Stimulated activated CD8-positive, alpha-beta memory T cell treated with anti-CD3 and anti-CD28 coated beads, Interleukin-2, amount 100 ng/mL, for 1 hour (primary cell): Measurements from ENCODE around the gene SNHG17.
"Not testable (repeated sequence)": the region's sequence is repeated elsewhere in the genome, so short reads cannot be mapped to it uniquely, and the experiment has no call there.

Experiments
- DNase-seq, 2 donors: peaks; one replicate each; pipeline ENCODE4 v3.0.0-alpha.2; 2020; ENCODE audit warnings: low read depth in 2 of 2

SNHG17 gene

DNA sequence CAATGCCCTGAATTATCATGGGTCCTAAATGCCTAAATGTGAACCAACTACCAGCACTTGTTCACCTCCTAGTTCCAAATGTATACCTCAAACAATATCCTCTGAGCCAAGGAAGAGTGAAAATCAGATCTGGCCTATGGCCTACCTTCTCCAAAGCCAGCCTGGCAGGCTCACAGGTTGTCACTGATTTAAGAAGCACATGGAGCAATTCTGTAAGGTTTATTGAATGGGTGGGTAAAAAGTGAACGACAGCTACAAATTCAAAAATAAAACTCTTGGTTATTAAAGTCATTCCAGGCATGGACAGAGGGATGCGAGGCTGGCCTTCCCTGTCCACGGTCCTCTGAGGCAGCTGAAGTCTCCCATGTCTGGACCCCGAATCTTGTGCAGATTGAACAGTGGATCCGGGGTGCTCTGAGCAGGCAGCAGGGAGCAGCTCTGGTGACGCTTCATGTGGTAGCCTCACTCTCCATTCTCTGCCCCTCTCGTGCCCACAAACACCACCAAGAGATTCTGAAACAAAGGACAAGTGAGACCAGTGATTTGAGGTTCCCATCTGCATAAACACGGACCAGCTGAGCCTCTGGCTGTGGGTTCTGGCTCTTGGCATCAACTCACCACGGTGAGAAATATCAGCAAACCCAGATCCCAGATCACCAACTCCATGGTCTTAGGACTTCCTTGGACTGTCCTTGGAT, 14.6 kb downstream of the SNHG17 start:
- DNase-seq: no peak

DNA sequence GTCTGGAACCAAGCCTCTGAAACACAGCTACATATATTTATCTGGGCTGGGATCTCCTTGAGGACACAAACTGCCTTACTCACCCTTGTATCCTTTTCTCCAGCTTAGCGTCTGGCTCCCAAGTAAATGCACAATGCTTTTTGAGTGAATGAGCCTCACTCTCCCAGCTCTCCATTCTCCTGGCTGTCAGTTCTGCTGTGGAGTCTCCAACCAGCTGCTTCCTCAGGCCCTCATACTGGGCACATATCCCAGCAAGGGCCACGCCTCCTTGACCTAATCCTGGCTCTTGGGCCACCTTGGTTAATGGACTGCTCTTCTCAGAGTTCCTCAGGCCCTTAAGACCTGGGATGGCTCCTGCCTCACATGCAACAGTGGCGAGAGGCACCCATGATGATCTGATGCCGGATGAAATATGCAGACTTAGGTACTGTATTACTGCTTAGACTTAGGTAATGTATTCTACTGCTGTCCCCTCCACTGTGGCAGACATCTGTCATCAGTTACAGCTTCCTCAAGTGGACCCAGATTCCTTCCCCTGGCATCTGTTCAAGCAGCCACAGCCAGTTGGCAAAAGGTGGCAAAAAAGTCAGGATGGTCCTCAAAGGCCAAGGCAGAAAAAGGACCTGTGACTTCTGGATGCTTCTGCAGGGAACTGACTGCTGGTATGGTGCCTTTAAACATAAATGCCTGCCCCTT, 16.5 kb downstream of the SNHG17 start:
- DNase-seq: no peak

DNA sequence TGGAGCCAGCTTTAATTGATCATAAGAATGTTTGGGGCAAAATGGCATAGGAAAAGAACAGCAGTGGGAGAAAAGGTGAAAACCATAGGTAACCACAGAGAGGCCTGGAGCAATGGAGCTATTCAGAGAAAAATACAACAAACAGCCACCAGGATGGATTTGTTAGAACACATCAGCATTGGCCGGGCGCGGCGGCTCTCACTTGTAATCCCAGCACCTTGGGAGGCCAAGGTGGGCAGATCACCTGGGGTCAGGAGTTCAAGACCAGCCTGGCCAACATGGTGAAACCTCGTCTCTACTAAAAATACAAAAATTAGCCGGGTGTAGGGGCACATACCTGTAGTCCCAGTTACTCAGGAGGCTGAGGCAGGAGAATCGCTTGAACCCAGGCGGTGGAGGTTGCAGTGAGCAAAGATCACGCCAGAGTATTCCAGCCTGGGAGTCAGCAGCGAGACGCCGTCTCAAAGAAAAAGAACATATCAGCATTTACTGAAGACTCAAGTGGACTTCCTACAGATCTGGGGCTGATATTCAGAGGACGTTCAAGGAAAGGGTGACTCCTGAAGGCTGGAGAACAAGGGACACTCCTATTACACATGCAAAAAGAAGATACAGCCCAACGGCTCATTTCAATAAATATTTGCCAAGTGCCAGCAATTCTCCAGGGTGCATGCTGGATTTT, 20.2 kb downstream of the SNHG17 start:
- no peak for DNase-seq

DNA sequence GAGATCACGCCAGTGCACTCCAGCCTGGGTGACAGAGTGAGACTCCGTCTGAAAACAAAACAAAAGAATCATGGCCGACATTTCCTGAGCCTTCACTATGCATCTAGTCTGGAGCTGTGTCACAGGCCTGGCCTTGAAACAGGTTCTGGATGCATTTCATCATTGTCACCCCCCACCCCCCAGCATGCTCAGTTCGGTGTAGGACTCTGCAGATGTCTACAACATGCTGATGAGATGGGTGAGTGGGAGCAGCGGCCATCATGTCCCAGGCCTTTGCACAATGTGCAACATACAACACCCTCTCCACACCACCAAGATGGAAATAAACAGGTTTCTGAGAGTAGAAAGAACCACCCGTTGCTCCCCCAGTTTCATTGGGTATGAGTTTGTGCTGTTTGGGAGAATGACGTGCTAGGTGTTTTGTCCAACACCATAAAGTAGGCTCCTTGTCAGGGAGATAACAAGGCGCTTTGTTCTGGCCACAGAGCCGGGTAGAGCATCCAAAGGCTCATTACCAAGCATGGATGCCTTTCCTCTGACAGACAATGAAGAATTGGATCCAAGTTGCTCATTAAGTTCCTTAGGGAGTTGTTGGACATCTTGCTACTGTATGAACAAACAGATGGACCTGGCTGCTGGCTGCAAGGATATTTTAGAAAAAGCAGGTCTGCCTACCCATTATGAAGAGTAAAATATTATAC, 22.1 kb downstream of the SNHG17 start:
- DNase-seq: no peak

DNA sequence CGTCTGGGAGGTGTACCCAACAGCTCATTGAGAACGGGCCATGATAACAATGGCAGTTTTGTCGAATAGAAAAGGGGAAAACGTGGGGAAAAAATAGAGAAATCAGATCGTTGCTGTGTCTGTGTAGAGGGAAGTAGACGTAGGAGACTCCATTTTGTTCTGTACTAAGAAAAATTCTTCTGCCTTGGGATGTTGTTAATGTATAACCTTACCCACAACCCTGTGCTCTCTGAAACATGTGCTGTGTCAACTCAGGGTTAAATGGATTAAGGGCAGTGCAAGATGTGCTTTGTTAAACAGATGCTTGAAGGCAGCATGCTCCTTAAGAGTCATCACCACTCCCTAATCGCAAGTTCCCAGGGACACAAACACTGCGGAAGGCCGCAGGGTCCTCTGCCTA, 27.3 kb downstream of the SNHG17 start:
- DNase-seq: not testable (repeated sequence)

DNA sequence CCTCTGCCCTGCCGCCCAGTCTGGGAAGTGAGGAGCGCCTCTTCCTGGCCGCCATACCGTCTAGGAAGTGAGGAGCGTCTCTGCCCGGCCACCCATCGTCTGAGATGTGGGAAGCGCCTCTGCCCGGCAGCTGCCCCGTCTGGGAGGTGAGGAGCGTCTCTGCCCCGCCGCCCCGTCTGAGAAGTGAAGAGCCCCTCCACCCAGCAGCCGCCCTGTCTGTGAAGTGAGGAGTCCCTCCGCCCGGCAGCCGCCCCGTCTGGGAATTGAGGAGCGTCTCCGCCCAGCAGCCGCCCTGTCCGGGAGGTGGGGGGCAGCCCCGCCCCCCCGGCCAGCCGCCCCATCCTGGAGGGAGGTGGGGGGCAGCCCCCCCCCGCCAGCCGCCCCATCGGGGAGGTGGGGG, 27.8 kb downstream of the SNHG17 start:
- no peak for DNase-seq

DNA sequence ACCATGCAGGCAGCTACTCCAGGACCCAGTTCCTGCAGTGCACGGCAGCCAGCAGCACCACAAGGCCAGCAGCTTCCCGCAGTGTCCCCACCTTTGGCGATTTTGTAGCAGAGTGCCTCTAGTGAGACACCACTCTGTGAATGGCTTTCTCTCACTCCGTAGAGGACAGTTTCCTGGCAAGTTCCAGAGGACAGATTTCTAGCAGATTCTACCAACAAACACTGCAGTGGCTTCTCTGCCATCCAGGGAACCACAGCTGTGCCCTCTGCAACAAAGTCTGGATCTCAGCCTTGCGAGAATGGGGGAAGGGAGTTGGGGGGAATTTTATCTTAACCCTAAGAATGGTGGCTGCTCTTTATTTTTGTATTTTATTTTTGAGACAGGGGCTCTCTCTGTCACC, 28.7 kb downstream of the SNHG17 start:
- DNase-seq: no peak

DNA sequence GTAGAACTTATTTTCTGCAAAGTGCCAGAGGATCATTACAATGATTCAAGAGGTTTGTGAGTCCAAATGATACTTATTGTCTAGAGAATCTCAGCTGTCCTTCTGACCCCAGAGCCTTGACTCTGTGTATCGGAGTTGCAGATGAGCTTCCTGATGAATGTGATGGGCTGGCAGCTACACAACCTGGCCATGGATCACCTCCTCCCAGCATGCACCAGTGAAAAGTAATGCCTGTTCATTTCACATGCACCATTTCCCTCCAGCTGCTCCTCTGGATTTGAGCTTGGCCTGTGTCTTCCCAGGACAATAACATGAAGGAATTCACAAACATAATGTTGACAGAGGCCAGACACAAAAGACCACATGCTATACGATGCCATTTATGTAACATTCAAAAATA, 30.0 kb downstream of the SNHG17 start:
- DNase-seq: no peak

DNA sequence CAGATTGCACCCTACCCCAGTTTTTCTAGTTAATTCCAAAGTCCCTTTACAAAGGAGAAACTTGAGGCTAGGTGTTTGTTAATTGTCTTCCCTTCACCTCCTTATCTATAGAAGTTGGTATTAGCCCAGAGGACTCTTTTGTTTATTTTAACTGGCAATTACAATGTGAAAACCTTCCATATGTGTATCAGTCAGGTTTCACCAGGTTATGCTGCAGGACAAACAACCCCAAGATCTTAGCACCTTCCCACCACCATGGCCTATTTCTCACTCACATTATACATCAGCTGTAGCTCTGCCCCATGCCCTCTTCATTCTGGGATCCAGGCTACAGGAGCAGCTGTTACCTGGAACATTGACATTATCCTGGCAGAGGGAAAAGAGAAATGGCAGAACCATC, 31.1 kb downstream of the SNHG17 start:
- DNase-seq: no peak

DNA sequence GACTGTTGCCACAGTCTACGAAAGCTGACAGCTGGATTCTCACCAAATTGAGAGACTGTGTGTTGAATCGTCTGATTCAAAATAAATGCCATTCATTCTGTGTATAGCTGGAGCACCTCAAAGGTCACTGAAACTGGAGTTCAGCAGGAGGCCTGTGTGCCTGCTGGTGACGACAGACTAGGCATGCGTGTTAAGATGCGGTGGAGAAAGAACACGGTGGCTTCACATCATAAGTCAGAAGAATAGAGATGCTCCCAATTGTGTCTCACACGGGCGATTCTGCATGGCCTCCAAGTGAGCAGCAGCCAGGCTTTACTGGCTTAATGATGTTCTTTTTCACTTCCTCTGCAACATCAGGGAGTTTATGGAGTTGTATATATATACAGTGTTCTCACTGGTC, 32.3 kb downstream of the SNHG17 start:
- no peak for DNase-seq

DNA sequence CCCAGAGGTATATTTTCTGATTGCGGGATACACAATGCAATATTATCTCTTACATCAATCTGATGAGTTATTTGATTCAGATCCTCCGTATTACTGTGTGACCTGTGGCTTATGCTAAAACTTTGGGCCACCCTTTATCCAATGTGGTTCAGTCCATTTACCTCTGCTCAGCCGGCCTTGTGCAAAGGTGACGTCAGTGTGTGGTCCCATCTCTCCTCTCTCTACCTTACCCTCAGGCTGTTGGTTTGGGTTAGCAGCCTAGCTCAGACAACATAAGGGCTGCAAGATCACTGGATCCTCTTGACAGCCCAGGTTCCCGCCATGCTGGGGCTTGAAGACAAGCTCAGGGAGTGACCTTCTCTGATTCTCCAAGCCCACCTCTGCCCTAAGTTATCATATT, 33.0 kb downstream of the SNHG17 start:
- no peak for DNase-seq

DNA sequence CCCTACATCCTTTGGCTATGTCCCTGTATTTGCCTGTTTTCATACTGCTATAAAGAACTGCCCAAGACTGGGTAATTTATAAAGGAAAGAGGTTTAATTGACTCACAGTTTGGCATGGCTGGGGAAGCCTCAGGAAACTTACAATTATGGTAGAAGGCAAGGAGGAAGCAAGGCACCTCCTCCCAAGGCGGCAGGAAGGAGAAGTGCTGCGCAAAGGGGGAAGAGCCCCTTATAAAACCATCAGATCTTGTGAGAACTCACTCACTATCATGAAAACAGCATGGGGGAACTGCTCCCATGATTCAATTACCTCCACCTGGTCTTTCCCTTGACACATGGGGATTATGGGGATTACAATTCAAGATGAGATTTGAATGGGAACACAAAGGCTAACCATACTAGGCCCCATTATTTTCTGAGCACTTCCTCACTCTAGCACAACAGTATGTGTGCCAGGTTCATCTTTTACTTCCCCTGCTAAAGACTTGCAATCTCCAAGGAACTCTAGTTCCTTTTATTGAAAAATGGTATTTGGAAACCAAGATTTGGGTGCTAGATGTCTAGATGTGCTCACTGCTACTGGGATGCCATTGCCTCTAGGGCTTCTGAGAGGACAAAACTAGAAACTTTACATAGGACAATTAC, 39.3 kb downstream of the SNHG17 start:
- DNase-seq: not testable (repeated sequence)

DNA sequence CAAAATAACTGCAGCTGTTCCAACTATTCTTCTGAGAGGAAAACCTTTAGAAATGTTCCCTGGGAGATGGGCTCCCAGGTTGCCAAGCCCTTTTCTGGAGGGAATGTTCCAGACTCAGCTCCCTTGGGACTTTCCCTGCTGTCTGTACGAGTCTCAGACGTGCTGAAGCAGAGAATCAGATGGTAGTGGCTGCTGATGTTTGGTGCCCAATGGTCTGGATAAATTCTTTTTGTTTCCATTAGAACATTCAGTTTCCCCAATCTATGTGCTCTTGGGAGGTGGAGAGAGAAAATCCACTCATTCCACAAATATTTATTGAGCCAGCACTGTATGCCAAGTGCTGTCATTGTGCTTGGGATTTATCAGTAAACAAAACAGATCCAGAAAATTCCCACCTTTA, 40.0 kb downstream of the SNHG17 start:
- DNase-seq: no peak

DNA sequence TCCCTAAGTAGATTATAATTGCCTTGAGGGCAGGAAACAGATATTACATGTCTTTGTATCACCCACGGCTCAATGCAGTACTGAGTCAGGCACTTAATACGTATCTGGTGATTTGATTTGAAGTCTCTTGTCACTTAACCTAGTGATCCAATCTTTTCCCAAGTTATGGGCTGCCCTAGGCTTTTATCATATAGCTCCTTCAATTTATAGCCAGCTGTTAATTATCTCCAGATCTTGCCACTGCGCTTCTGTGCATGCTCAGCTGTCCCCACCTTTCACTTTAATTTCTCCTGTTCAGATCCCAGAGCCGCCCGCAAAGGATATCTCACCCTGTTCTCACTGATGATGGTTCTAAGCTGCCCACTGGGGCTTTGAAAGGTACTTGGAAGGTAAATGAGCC, 41.9 kb downstream of the SNHG17 start:
- no peak for DNase-seq

DNA sequence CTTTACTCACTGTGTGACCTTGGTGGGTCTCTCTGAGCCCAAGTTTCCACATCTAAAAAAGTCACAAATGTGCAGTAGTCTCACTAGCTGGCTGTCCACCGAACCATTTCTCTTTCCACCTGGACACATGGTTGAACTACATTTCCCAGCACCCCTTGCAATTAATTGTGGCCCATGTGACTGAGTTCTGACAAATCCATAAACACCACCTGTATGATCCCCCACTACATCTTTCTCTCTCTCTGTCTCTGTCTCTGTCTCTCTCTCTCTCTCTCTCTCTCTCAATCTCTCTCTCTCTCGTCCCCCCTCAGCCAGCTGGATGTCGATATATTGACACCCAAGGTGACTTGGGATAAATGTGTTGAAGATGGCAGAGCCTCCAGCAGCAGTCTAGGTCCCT, 42.8 kb downstream of the SNHG17 start:
- no peak for DNase-seq

DNA sequence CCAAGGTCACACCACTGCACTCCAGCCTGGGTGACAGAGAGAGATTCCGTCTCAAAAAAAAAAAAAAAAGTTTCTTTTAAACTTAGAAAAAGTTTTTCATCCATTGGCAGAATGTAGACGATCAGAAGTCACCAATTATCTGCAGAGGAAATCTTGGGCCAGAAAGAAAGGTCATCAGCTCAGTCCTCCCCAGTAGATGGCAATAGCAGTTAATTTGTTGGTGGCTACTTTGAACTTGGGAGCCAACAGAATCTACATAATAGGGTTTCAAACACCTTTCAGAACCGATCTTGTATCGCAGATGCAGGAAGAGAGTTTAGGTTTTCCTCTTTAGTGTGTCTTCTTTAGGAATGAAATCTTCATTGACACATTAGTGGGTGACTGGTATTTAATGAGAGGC, 47.2 kb downstream of the SNHG17 start:
- DNase-seq: no peak

DNA sequence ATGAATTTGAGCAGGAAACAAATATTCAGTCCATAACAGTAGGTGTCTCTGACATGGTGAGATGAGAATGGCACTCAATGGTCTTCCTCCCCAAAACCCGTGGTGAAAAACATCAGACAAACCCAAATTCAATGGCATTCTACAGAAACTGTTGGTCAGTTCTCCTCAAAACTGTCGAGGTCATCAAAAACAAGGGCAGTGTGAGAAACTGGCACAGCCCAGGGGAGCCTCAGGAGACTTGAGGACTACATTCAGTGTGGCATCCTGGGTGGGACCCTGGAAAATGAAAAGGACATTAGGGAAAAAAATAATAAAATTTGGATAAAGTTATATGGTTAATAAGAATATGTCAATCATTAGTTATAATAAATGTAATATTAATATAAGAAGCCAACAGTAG, 48.3 kb downstream of the SNHG17 start:
- DNase-seq: no peak

DNA sequence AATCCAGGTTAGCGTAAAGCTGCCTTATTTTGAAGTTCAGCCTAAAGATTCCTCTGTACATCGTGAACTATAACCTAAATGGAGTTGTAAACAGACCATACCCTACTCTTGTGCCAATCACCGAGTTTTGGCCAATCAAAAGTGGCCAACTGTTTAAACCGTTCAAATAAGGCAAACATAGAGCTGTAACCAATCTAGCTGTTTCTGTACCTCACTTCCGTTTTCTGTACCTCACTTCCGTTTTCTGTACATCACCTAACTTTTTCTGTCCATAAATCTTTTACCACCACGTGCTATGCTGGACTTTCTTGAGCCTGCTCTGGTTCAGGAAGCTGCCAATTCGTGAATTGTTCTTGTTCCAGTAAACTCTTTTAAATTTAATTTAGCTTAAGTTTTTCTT, 49.1 kb downstream of the SNHG17 start:
- no peak for DNase-seq

DNA sequence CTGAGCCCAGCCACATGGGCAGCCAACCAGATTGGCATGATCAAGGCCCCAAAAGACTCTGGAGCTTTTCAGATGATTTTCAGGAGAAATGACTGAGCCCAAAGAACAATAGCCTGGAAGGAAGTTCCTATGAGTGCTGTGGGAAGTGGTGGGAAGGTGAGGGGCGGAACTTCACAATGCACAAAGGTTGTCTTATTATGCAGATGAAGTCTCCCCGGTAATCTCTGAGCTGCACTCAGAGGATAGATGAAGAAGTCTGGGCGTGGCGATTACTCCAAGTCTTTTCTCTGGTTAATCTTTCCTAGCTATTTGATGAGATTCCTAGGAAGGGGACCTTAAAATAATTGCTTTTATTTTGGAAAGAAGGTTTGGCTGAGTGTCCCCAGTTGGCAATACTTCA, 52.0 kb downstream of the SNHG17 start:
- DNase-seq: no peak

DNA sequence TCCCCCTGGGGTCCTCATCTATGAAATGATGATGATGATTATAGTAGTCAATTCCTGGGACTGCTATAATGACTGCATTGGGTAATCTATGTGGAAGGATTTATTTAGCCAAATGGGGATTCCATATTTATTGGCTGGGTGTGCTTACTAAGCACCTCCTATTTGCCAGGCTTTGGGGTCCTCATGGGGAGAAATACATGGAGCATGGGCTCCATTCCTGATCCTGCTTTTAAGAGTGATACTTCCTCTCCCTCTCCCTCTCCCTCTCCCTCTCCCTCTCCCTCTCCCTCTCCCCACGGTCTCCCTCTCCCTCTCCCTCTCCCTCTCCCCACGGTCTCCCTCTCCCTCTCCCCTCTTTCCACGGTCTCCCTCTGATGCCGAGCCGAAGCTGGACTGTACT, 57.3 kb downstream of the SNHG17 start:
- not testable (repeated sequence) for DNase-seq

DNA sequence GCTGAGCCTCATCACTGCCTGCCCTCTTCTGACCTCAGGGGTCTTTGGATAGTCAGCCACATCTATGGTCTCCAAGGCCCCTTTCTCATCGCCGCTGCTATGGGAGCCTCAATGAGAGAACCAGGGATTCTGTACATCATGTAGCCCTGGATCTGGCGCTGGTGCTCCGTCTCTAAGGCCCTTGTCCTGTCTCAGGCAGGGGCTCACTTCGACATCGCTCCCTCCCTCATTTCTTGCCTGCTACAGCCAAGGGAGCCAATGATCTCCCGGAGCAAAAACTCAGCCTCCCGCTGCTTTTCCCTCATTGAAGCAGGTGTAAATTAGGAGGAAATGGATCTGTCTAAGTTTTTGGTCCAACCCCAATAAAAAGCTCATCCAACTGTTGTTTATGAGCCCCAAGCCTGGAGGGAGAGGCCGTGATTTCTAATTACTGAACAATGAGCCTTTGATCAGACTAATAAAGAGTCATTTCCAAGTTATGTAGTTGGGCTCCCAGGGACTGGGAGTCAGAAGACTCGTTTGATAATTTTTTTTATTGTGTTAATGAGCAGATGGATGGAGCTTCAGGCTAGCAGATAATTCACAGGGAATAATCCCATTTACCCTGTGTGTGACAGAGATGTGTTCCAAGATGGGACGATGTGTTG, 58.0 kb downstream of the SNHG17 start:
- DNase-seq: no peak

DNA sequence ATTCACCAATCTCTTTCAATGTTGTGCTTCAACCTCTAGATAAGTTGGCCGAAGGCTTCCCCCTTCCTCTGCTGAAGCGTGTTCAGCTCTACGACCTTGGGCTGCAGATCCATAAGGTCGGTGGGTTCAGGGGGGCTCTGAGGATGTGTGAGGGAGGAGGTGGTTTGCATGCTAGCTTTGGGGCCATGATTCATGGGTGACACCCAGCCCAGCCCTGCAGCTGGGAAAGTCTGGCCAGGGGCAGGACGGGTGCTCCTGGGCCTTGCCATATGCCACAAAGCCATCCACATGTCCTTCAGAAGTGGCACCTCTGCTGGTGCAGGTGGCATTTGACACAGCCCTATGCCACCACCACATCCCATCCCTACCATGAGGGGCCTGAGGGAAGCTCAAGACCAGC, 61.2 kb downstream of the SNHG17 start:
- DNase-seq: no peak
